ENCODE measurements around the gene YWHAB.

The YWHAB gene

GRCh38 chr20:44883214-44883902, 2.1 kb upstream of the YWHAB start:
- TF ChIP-seq, protein P1, sequence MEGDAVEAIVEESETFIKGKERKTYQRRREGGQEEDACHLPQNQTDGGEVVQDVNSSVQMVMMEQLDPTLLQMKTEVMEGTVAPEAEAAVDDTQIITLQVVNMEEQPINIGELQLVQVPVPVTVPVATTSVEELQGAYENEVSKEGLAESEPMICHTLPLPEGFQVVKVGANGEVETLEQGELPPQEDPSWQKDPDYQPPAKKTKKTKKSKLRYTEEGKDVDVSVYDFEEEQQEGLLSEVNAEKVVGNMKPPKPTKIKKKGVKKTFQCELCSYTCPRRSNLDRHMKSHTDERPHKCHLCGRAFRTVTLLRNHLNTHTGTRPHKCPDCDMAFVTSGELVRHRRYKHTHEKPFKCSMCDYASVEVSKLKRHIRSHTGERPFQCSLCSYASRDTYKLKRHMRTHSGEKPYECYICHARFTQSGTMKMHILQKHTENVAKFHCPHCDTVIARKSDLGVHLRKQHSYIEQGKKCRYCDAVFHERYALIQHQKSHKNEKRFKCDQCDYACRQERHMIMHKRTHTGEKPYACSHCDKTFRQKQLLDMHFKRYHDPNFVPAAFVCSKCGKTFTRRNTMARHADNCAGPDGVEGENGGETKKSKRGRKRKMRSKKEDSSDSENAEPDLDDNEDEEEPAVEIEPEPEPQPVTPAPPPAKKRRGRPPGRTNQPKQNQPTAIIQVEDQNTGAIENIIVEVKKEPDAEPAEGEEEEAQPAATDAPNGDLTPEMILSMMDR (conservative IDR thresholded peaks at IDR 0.05), result no peak
- TF ChIP-seq ZFX (IDR thresholded peaks at IDR 0.05), result no peak
- no peak overlapping the region for H3K27ac ChIP-seq

- H3K27ac ChIP-seq, result peak overlapping the region; percentile 92
- no peak for TF ChIP-seq ZFX (IDR thresholded peaks at IDR 0.05)
- TF ChIP-seq, protein P1 (conservative IDR thresholded peaks at IDR 0.05), result no peak
These were observed 556 bp upstream of the YWHAB start for GRCh38 chr20:44884907-44885391.

DNA sequence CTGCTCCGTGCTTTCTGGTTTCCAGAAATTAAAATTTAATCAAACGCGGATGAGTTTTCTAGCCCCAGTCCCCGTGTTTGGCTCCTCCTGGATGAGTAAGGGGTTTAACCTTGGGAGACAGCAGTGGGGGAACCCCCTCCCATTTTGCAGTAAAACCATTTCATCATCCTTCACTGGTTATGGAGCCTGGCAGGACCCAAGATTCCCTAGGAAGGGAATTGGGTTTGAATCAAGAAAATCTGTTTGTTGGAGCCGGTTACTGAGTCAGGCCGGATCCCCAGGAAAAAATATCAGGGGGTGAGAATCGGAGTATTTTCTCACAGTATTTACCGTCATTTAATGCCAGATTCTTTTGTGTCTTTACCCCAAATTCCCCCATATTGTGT, 754 bp downstream of the YWHAB start:
- no peak for TF ChIP-seq ZFX (IDR thresholded peaks at IDR 0.05)
- TF ChIP-seq, protein P1 (conservative IDR thresholded peaks at IDR 0.05), result peak; percentile 6; the same call in 1 of the 2 replicates

DNA sequence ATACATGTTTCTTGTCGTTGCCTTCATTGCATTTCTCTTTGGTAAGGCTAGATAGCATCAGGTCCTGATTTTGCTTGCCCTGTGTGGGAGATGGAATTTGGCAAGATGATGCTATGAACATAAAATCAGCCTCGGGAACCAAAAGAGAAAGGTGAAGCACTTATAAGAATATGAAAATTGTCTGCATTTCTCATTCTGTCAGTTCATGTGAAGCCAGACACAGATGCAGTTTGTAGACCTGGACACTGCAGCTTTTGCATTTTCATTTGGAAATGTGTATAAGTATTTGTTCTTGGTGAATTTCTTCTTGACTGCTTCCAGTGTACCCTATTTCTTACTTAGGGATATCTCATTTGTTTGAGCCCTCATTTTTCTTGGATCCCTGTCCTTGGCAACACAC, 1.3 kb downstream of the YWHAB start:
- no peak for TF ChIP-seq ZFX (IDR thresholded peaks at IDR 0.05)
- TF ChIP-seq, protein P1 (conservative IDR thresholded peaks at IDR 0.05), result no peak
- H3K27ac ChIP-seq, result peak overlapping the region; percentile 92; the same call in 1 of the 2 replicates

More for the DNA sequence above, 754 bp downstream of the YWHAB start:
- H3K27ac ChIP-seq, result peak overlapping the region; percentile 92

GRCh38 chr20:44887466-44887865, 2.0 kb downstream of the YWHAB start:
- H3K27ac ChIP-seq, result no peak overlapping the region
- TF ChIP-seq, protein P1 (conservative IDR thresholded peaks at IDR 0.05), result no peak
- TF ChIP-seq ZFX (IDR thresholded peaks at IDR 0.05), result no peak

DNA sequence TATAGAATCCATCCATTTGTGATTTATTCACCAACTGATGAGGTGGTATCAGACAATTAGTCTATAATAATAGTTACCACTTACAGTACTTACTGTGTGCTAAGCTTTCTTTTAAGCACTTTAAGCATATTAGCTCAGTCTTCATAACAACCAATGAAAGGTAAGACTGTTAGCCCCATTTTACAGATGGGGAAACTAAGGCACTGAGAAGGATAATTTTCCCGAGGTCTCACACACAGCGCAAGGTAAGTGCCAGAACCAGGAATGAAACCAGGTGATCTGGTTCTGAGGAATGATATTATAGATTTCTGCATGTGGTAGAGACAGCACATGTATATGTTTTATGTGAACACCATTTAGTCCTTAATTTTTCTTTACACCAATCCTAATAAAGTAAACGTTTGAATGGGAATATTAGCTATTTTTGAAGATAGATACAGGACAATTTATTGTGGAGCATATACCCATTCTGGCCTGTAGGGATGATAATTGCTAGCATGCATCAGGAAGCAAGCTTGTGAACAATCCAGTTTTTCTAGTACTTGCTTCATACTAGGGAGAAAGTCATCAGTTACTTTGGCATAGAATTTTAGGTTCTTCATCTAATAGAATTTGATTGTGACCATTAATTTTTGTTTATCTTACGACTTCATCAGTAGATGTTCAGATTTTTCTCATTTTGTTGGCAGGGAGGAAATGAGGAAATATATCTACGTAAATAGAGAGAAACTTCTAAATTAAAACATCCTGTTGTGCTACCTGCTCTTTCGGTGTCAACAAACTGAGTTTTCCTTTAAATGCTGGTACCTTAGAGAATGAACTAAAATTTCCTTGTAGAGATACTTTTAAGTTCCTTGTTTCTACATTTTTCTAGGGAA, 3.0 kb downstream of the YWHAB start:
- TF ChIP-seq, protein P1 (conservative IDR thresholded peaks at IDR 0.05), result peak; percentile 74
- TF ChIP-seq ZFX (IDR thresholded peaks at IDR 0.05), result no peak

GRCh38 chr20:44891826-44892225, 6.3 kb downstream of the YWHAB start:
- TF ChIP-seq, protein P1 (conservative IDR thresholded peaks at IDR 0.05), result no peak

More for the DNA sequence above, 3.0 kb downstream of the YWHAB start:
- H3K27ac ChIP-seq, result no peak overlapping the region

More at GRCh38 chr20:44891826-44892225, 6.3 kb downstream of the YWHAB start:
- no peak overlapping the region for H3K27ac ChIP-seq

All from C4-2B (cell line).